Liver (tissue), 9 donors: Measurements from ENCODE around the gene KIF6. TPM values are rescaled to one million over a fixed set of nuclear protein-coding genes. Genes with fewer than 3 reads are reported as not detected.

Experiments used
- DNase-seq: peaks from one replicate; pipeline ENCODE4 v3.0.0-alpha.2; 2017; ENCODE audit warnings: low spot score
- H3K27ac ChIP-seq, 2 donors: one replicate each; pipeline ENCODE4 v1.7.0; 2013; ENCODE audit warnings: inconsistent platforms in 2 of 2, low read length in 2 of 2, control low read depth in 1 of 2, low read depth in 1 of 2, mild to moderate bottlenecking in 1 of 2
- H3K27me3 ChIP-seq, 4 donors: one replicate each; pipeline versions ENCODE4 v1.6.1 to v1.7.0; 2013; ENCODE audit warnings: low read length in 3 of 4, inconsistent platforms in 1 of 4, mild to moderate bottlenecking in 1 of 4, moderate library complexity in 1 of 4; ENCODE audit not compliant: control insufficient read depth in 4 of 4, insufficient read depth in 4 of 4
- H3K36me3 ChIP-seq, 4 donors: one replicate each; pipeline versions ENCODE4 v1.6.1 to v1.7.0; 2013; ENCODE audit warnings: low read length in 3 of 4, mild to moderate bottlenecking in 3 of 4, low read depth in 1 of 4, moderate library complexity in 1 of 4; ENCODE audit not compliant: control insufficient read depth in 4 of 4, insufficient read depth in 3 of 4
- H3K4me1 ChIP-seq, 4 donors: one replicate each; pipeline versions ENCODE4 v1.6.1 to v1.7.0; 2013; ENCODE audit warnings: low read length in 3 of 4, mild to moderate bottlenecking in 3 of 4, moderate library complexity in 1 of 4; ENCODE audit not compliant: control insufficient read depth in 4 of 4, insufficient read depth in 4 of 4
- H3K4me3 ChIP-seq, 3 donors: one replicate each; pipeline versions ENCODE4 v1.6.1 to v1.7.0; 2013; ENCODE audit warnings: low read length in 3 of 3, control low read depth in 1 of 3, low read depth in 1 of 3, mild to moderate bottlenecking in 1 of 3
- H3K9ac ChIP-seq, 2 donors: one replicate each; pipeline ENCODE4 v1.7.0; 2013; ENCODE audit warnings: low read length in 2 of 2, mild to moderate bottlenecking in 2 of 2, moderate library complexity in 2 of 2, control low read depth in 1 of 2, low read depth in 1 of 2
- H3K9me3 ChIP-seq, 4 donors: one replicate each; pipeline versions ENCODE4 v1.6.1 to v1.7.0; 2013; ENCODE audit warnings: low read length in 3 of 4; ENCODE audit not compliant: control insufficient read depth in 4 of 4
- ATF3 ChIP-seq: IDR thresholded peaks from 2 replicates; pipeline ENCODE4 v1.6.1; 2016; ENCODE audit warnings: antibody characterized with exemption
- CTCF ChIP-seq: fragments of 150-350 bp; IDR thresholded peaks from 2 replicates; pipeline ENCODE4 v1.5.1; 2017; ENCODE audit warnings: improper control_type of control experiment, low read depth, low read length; ENCODE audit not compliant: missing input control
- EGR1 ChIP-seq, 2 donors: IDR thresholded peaks; 2 replicates each; pipeline ENCODE4 v1.6.1; 2016 to 2018; ENCODE audit warnings: antibody characterized with exemption in 2 of 2, low read depth in 2 of 2
- FOXA1 ChIP-seq: IDR thresholded peaks from 2 replicates; pipeline ENCODE4 v1.6.1; 2016; ENCODE audit warnings: antibody characterized with exemption
- FOXA2 ChIP-seq: IDR thresholded peaks from 2 replicates; pipeline ENCODE4 v1.6.1; 2016; ENCODE audit warnings: antibody characterized with exemption
- GABPA ChIP-seq, 2 donors: IDR thresholded peaks in 1 of 2; conservative IDR thresholded peaks in 1 of 2; 2 replicates each; pipeline ENCODE4 v1.6.1; 2016; ENCODE audit warnings: antibody characterized with exemption in 2 of 2, mild to moderate bottlenecking in 1 of 2, moderate library complexity in 1 of 2
- HNF4A ChIP-seq, 2 donors: conservative IDR thresholded peaks; 2 replicates each; pipeline ENCODE4 v1.6.1; 2016; ENCODE audit warnings: antibody characterized with exemption in 2 of 2, mild to moderate bottlenecking in 2 of 2
- HNF4G ChIP-seq: IDR thresholded peaks from 2 replicates; pipeline ENCODE4 v1.6.1; 2016; ENCODE audit warnings: antibody characterized with exemption
- JUND ChIP-seq, 2 donors: IDR thresholded peaks; 2 replicates each; pipeline ENCODE4 v1.6.1; 2016; ENCODE audit warnings: antibody characterized with exemption in 2 of 2
- MAX ChIP-seq: IDR thresholded peaks from 2 replicates; pipeline ENCODE4 v1.6.1; 2016; ENCODE audit warnings: antibody characterized with exemption
- NR2F2 ChIP-seq: IDR thresholded peaks from 2 replicates; pipeline ENCODE4 v1.6.1; 2016; ENCODE audit warnings: antibody characterized with exemption
- RXRA ChIP-seq, 2 donors: IDR thresholded peaks; 2 replicates each; pipeline ENCODE4 v1.6.1; 2017 to 2018; ENCODE audit warnings: antibody characterized with exemption in 2 of 2, mild to moderate bottlenecking in 1 of 2
- SP1 ChIP-seq: IDR thresholded peaks from 2 replicates; pipeline ENCODE4 v1.6.1; 2018; ENCODE audit warnings: antibody characterized with exemption, mild to moderate bottlenecking
- TAF1 ChIP-seq: conservative IDR thresholded peaks from 2 replicates; pipeline ENCODE4 v1.6.1; 2016; ENCODE audit warnings: antibody characterized with exemption, mild to moderate bottlenecking
- YY1 ChIP-seq: IDR thresholded peaks from 2 replicates; pipeline ENCODE4 v1.6.1; 2016; ENCODE audit warnings: antibody characterized with exemption, mild to moderate bottlenecking
- ZBTB33 ChIP-seq: IDR thresholded peaks from 2 replicates; pipeline ENCODE4 v1.6.1; 2016; ENCODE audit warnings: antibody characterized with exemption
- WGBS: extraction: QIAGEN DNeasy Blood & Tissue Kit; methylation state at CpG from one replicate; pipeline ENCODE4 v1.1.7; 2013; 5-methylcytosine and 5-hydroxymethylcytosine counted together
- polyA plus RNA-seq, 2 donors: library from polyadenylated mRNA; stranded (reverse) in 1 of 2; unstranded in 1 of 2; fragments of 200-250 nt in 1 of 2; fragments of >200 nt in 1 of 2; fragmentation: Nextera tagmentation in 1 of 2; extraction: Ambion mirVana in 1 of 2; gene quantifications; one replicate each; pipeline versions ENCODE4 v1.2.1 to v1.2.3, GENCODE V29; 2013 to 2015
- total RNA-seq, 2 donors: library from RNA; depleted of rRNA; stranded (reverse); fragments of >200 nt; gene quantifications; one replicate each; pipeline ENCODE4 v1.2.3, GENCODE V29; 2014
- donor health status: healthy.
- donor health status: healthy.
- donor health status: healthy.
- donor health status: healthy.
- donor health status: healthy.

KIF6 gene
- total and polyA plus RNA-seq, 4 donors = 0.17 to 7.5 (median 0.29) TPM

GRCh38 chr6:39572661-39573340 lies 152.4 kb downstream of the KIF6 start:
- Histone ChIP-seq H3K9me3 (peaks cover 0 to 1% (median 0%) of the 10 kb centered on the region in 4 donors), H3K36me3 (no peaks in the 10 kb centered on the region), H3K9ac (no peak overlapping the region), H3K27me3 (no peaks in the 10 kb centered on the region), H3K4me3 (no peak overlapping the region), H3K27ac (no peak overlapping the region), H3K4me1 (no peaks in the 10 kb centered on the region)
- no peak for DNase-seq
- TF ChIP-seq MAX (no peak), NR2F2 (no peak), FOXA1 (no peak)
- 86% methylated on average over 3 of the region's 3 CpGs for WGBS

GRCh38 chr6:39568896-39569295 lies 156.3 kb downstream of the KIF6 start:
- no peaks in the 10 kb centered on the region for H3K27me3 ChIP-seq
- no peak for TF ChIP-seq TAF1
- no peak for TF ChIP-seq HNF4A (conservative IDR thresholded peaks at IDR 0.05)
- TF ChIP-seq MAX = no peak
- TF ChIP-seq SP1 = no peak
- no peak for TF ChIP-seq ATF3
- TF ChIP-seq EGR1 (IDR thresholded peaks at IDR 0.05; ENCODE audit: low read depth in 2 of 2) = no peak
- no peak for TF ChIP-seq HNF4G
- TF ChIP-seq FOXA2 = no peak
- no peak for TF ChIP-seq CTCF
- no peak for TF ChIP-seq FOXA1
- no peak for TF ChIP-seq YY1
- TF ChIP-seq JUND (IDR thresholded peaks at IDR 0.05) = no peak
- TF ChIP-seq ZBTB33 = no peak
- TF ChIP-seq GABPA (IDR thresholded peaks at IDR 0.05 in 1 of 2, conservative IDR thresholded peaks at IDR 0.05 in 1 of 2) = no peak
- no peak for TF ChIP-seq RXRA (IDR thresholded peaks at IDR 0.05)
- no peak overlapping the region for H3K27ac ChIP-seq
- 79% methylated on average over 1 of the region's 1 CpG for WGBS
- H3K4me1 ChIP-seq = no peaks in the 10 kb centered on the region
- no peak overlapping the region for H3K4me3 ChIP-seq
- no peaks in the 10 kb centered on the region for H3K9me3 ChIP-seq
- H3K36me3 ChIP-seq = no peaks in the 10 kb centered on the region
- H3K9ac ChIP-seq = no peak overlapping the region
- no peak for DNase-seq
